ENCODE measurements around the gene NOTCH1.

DNA sequence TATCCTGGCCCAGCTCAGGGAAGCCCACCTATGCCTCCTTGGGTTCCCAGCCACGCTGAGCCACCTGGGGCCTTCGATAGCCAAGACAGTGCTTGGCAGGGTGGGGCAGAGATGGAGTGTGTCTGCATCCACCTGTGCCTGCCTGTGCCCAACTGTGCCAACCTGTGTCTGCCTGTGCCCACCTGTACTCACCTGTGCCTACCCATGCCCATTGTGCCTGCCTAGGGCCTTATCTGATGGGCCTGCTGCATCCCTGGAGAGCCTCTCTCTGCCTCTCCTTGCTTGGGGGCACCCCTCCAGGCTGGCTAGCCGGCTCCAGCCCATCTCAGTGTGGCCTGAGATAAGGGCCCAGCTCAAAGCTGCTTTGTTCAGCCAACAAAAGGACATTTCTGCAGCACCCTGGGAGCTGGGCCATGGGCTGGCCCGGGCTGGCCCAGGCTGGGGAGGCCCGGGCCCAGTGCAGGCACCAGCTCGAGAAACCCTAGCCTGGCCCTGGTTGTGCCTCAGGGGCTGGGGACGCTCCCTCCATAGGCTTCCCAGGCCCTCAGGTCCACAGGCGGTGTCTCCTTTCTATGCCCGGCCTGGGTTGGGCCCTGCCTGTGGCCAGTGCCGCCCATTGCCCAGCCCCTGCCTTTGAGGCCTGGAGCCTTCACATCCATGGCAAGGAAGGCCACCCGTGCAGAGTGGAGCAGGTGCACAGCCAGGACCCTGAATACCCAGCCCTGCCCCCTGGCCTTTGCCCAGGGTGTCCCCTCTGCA, 37.3 kb upstream of the NOTCH1 start:
- TF ChIP-seq POLR2A (IDR thresholded peaks at IDR 0.05) = no peak
- TF ChIP-seq, protein P1, sequence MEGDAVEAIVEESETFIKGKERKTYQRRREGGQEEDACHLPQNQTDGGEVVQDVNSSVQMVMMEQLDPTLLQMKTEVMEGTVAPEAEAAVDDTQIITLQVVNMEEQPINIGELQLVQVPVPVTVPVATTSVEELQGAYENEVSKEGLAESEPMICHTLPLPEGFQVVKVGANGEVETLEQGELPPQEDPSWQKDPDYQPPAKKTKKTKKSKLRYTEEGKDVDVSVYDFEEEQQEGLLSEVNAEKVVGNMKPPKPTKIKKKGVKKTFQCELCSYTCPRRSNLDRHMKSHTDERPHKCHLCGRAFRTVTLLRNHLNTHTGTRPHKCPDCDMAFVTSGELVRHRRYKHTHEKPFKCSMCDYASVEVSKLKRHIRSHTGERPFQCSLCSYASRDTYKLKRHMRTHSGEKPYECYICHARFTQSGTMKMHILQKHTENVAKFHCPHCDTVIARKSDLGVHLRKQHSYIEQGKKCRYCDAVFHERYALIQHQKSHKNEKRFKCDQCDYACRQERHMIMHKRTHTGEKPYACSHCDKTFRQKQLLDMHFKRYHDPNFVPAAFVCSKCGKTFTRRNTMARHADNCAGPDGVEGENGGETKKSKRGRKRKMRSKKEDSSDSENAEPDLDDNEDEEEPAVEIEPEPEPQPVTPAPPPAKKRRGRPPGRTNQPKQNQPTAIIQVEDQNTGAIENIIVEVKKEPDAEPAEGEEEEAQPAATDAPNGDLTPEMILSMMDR (IDR thresholded peaks at IDR 0.05) = no peak
